ENCODE measurements around the gene SLC28A1.
"Not testable (repeated sequence)": the region's sequence is repeated elsewhere in the genome, so short reads cannot be mapped to it uniquely, and the experiment has no call there.

Gene SLC28A1

DNA sequence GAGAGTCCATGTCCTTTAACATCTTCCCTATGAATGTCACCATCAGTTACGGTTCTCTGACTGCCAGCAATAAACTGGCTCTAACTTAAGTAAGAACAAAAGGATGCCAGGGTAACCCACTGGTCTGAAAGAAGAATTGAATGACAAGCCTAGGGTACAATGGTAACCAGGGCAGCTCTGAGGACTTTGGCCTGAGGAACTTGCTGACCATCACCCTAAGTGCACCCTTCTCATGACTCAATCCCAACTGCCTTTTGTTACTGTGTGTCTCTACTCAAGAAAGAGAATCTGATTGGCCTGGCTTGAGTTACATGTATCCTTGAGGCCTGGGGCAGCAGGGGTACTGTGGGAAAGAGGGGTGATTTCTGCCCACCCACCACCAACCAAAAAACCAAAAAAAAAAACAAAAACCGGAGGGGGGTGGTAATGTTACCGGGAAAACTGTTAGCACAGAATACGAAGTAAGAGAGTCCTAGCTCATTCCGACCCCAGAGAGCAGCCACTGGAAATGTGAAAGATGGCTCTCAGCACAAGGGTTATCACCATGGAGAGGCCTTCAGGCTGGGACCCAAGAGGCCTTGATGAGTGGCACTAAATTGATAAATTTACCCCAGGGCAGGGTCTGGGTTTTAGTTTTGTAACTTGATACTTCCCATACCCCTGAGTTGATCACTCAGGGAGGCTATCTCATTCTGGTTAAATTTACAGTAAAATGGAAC is 9.3 kb upstream of the SLC28A1 start:
- H3K4me1 ChIP-seq (ENCODE audit: control insufficient read depth, insufficient read depth, low read length) = peaks cover 5% of the 10 kb centered on the region; the same call in 1 of the 2 replicates
- H3K4me3 ChIP-seq (ENCODE audit: low read depth, low read length) = no peak overlapping the region
- H3K27me3 ChIP-seq (ENCODE audit: control insufficient read depth, insufficient read depth, low read length) = no peaks in the 10 kb centered on the region
- no peak overlapping the region for H3K9ac ChIP-seq (ENCODE audit: low read length)
- H3K27ac ChIP-seq (ENCODE audit: low read depth, low read length) = no peak overlapping the region
- no peaks in the 10 kb centered on the region for H3K9me3 ChIP-seq (ENCODE audit: control insufficient read depth, insufficient read depth, low read depth, low read length)
- H3K36me3 ChIP-seq (ENCODE audit: control insufficient read depth, insufficient read depth, low read length) = no peaks in the 10 kb centered on the region

DNA sequence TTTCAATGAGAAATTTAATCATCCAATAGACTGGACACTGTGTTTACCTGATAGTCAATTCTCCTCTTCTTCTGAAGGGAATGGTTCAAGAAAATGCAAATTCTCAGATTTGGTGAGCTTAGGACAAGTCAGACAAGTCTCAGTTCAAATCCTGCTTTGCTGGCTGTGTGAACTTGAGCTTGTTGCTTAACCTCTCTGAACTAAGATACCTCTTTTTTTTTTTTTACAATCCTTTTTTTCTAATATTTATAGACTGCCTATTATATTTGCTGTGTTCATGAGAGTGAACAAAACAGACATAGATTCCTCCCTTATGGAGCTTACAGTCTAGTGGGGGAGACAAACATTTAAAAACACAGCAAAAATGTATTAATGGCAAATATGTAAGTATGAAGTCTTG is 8.2 kb upstream of the SLC28A1 start:
- Histone ChIP-seq H3K9me3 (ENCODE audit: control insufficient read depth, insufficient read depth, low read depth, low read length) (no peaks in the 10 kb centered on the region), H3K27me3 (ENCODE audit: control insufficient read depth, insufficient read depth, low read length) (no peaks in the 10 kb centered on the region), H3K36me3 (ENCODE audit: control insufficient read depth, insufficient read depth, low read length) (no peaks in the 10 kb centered on the region), H3K4me1 (ENCODE audit: control insufficient read depth, insufficient read depth, low read length) (peaks cover 5% of the 10 kb centered on the region; the same call in 1 of the 2 replicates), H3K27ac (ENCODE audit: low read depth, low read length) (no peak overlapping the region), H3K4me3 (ENCODE audit: low read depth, low read length) (no peak overlapping the region), H3K9ac (ENCODE audit: low read length) (no peak overlapping the region)

DNA sequence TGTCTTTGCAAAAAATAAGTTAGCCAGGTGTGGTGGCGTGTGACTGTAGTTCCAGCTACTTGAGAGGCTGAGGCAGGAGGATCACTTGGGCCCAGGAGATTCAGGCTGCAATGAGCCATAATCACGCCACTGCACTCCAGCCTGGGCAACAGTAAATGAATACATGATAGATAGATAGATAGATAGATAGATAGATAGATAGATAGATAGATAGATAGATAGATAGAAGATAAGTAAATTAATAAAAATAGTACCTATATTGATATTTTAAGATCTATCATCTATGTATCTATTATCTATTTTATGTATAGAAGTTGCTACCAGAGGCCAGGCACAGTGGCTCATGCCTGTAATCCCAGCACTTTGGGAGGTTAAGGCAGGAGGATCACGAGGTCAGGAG is 6.8 kb upstream of the SLC28A1 start:
- not testable (repeated sequence) for H3K27ac ChIP-seq (ENCODE audit: low read depth, low read length); H3K36me3 ChIP-seq (ENCODE audit: control insufficient read depth, insufficient read depth, low read length); H3K4me3 ChIP-seq (ENCODE audit: low read depth, low read length); H3K9me3 ChIP-seq (ENCODE audit: control insufficient read depth, insufficient read depth, low read depth, low read length); H3K27me3 ChIP-seq (ENCODE audit: control insufficient read depth, insufficient read depth, low read length); H3K9ac ChIP-seq (ENCODE audit: low read length); H3K4me1 ChIP-seq (ENCODE audit: control insufficient read depth, insufficient read depth, low read length)

DNA sequence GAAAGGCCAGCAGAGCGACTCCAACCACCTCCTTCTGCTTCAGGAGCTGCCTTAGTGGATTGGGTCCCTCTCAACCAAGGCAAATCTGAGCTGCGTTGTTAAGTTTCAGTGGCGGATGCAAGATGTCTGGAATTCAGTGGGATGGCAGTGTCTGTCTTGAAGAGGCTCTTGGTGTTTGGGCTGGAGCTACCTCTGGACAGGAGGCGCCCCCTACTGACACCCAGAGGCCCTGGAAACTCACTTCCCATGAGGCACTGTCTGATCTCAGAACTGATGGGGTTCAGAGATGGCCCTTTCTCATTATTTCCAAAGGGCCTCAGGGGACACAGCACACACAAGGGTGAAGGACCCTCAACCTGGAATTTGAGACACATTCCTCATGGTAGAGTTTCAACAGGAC is 6.0 kb upstream of the SLC28A1 start:
- no peak overlapping the region for H3K9ac ChIP-seq (ENCODE audit: low read length)
- H3K36me3 ChIP-seq (ENCODE audit: control insufficient read depth, insufficient read depth, low read length) = no peaks in the 10 kb centered on the region
- H3K4me1 ChIP-seq (ENCODE audit: control insufficient read depth, insufficient read depth, low read length) = peaks cover 5% of the 10 kb centered on the region; the same call in 1 of the 2 replicates
- no peak overlapping the region for H3K4me3 ChIP-seq (ENCODE audit: low read depth, low read length)
- no peaks in the 10 kb centered on the region for H3K27me3 ChIP-seq (ENCODE audit: control insufficient read depth, insufficient read depth, low read length)
- H3K27ac ChIP-seq (ENCODE audit: low read depth, low read length) = no peak overlapping the region
- H3K9me3 ChIP-seq (ENCODE audit: control insufficient read depth, insufficient read depth, low read depth, low read length) = no peaks in the 10 kb centered on the region

DNA sequence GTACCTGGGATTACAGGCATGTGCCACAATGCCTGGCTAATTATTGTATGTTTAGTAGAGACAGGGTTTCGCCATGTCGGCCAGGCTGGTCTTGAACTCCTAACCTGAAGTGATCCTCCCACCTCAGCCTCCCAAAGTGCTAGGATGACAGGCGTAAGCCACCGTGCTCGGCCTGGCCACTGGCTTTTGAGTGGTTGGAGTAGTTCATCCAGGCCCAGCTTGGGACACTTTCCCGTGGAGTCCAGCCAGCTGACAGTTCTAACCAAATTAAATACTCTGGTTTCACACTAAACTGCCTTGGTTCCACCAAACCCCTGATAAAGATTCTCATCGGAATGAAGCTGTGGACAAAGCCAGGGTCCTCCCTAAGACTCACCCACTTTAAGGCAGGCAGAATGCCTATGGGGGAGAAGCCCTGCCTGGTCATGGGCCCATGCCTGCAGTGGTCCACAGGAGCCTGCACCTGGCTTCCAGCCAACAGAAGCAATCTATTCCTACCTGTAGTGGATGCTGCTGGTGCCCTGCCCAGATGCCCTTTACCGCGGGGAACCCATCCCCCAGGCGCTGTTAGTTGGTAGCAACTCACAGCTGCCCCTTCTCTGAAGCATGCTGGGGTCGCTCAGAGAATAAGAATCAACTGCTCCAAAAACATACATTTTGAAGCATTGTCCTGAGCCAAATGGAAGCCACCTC is 5.2 kb upstream of the SLC28A1 start:
- no peaks in the 10 kb centered on the region for H3K27me3 ChIP-seq (ENCODE audit: control insufficient read depth, insufficient read depth, low read length)
- no peak overlapping the region for H3K4me3 ChIP-seq (ENCODE audit: low read depth, low read length)
- peaks cover 5% of the 10 kb centered on the region; the same call in 1 of the 2 replicates for H3K4me1 ChIP-seq (ENCODE audit: control insufficient read depth, insufficient read depth, low read length)
- no peak overlapping the region for H3K27ac ChIP-seq (ENCODE audit: low read depth, low read length)
- H3K36me3 ChIP-seq (ENCODE audit: control insufficient read depth, insufficient read depth, low read length) = no peaks in the 10 kb centered on the region
- no peak overlapping the region for H3K9ac ChIP-seq (ENCODE audit: low read length)
- H3K9me3 ChIP-seq (ENCODE audit: control insufficient read depth, insufficient read depth, low read depth, low read length) = no peaks in the 10 kb centered on the region

DNA sequence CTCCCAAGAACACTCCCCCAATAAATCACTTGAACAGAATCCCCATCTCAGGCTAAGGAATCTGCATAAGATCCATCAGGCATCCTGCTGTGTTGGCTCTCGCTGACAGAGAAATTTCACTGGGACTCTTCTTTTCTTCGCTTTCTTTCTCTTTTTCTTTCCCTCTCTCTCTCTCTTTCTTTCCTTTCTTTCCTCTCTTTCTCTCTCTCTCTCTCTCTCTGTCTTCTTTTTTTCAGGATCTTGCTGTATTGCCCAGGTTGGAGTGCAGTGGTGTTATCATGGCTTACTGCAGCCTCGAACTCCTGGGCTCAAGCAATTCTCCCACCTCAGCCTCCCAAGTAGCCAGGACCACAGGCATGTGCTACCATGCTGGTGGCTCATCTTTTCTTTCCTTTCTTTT is 4.5 kb upstream of the SLC28A1 start:
- H3K27me3 ChIP-seq (ENCODE audit: control insufficient read depth, insufficient read depth, low read length) = no peaks in the 10 kb centered on the region
- H3K9ac ChIP-seq (ENCODE audit: low read length) = no peak overlapping the region
- H3K36me3 ChIP-seq (ENCODE audit: control insufficient read depth, insufficient read depth, low read length) = no peaks in the 10 kb centered on the region
- H3K4me3 ChIP-seq (ENCODE audit: low read depth, low read length) = no peak overlapping the region
- no peaks in the 10 kb centered on the region for H3K9me3 ChIP-seq (ENCODE audit: control insufficient read depth, insufficient read depth, low read depth, low read length)
- H3K27ac ChIP-seq (ENCODE audit: low read depth, low read length) = no peak overlapping the region
- H3K4me1 ChIP-seq (ENCODE audit: control insufficient read depth, insufficient read depth, low read length) = peaks cover 5% of the 10 kb centered on the region; the same call in 1 of the 2 replicates

DNA sequence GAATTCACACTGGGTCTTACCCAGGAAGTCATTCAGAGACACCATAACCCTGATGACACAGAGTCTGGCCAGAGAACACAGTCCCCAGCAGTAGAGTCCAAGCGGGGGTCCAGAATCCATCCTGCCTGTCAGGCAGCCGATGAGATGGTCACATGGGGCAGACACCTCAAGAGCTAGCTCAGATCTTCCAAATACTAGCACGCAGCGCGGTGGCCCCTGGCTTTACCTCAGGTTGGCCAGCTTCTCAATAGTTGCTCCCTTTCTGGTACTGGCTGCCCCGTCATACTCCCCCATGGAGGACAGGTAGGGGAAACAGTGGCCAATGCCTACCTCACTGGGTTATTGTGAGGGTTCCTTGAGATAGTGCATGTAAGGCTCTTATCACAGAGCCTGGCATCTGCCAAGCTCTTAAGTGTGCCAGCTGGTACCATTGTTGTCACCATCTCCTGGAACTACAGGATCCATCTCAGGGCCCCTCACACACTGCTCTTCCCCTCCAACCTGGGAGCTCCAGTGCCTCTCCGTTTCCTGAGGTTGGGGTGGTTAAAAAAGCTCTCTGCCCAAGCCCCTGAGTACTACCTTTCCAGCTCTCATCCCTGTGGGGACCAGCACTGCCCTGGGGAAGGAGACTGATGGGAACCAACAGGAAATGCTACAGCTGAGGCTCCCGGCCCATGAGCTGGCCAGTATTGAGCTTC is 3.5 kb upstream of the SLC28A1 start:
- H3K9ac ChIP-seq (ENCODE audit: low read length) = no peak overlapping the region
- H3K9me3 ChIP-seq (ENCODE audit: control insufficient read depth, insufficient read depth, low read depth, low read length) = no peaks in the 10 kb centered on the region
- H3K4me1 ChIP-seq (ENCODE audit: control insufficient read depth, insufficient read depth, low read length) = peaks cover 5% of the 10 kb centered on the region; the same call in 1 of the 2 replicates
- no peaks in the 10 kb centered on the region for H3K27me3 ChIP-seq (ENCODE audit: control insufficient read depth, insufficient read depth, low read length)
- no peak overlapping the region for H3K4me3 ChIP-seq (ENCODE audit: low read depth, low read length)
- H3K36me3 ChIP-seq (ENCODE audit: control insufficient read depth, insufficient read depth, low read length) = no peaks in the 10 kb centered on the region
- no peak overlapping the region for H3K27ac ChIP-seq (ENCODE audit: low read depth, low read length)

DNA sequence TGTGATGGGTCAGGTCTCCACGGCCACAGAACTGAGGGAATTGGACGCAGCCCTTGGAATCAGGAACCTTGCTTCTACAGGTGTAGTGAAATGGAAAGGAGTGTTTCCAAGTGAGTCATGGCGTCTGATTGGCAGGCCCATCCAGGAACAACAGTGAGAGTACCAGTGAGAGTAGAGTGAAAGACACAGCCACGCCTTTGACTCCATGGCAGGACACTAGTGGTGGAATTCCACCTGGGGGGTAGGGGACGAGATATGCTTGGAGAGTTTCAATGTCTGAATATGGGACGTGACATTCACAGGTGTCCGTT is 3.0 kb upstream of the SLC28A1 start:
- Histone ChIP-seq H3K4me3 (ENCODE audit: low read depth, low read length) (no peak overlapping the region), H3K27ac (ENCODE audit: low read depth, low read length) (no peak overlapping the region), H3K9ac (ENCODE audit: low read length) (no peak overlapping the region), H3K27me3 (ENCODE audit: control insufficient read depth, insufficient read depth, low read length) (no peaks in the 10 kb centered on the region), H3K36me3 (ENCODE audit: control insufficient read depth, insufficient read depth, low read length) (no peaks in the 10 kb centered on the region), H3K4me1 (ENCODE audit: control insufficient read depth, insufficient read depth, low read length) (peaks cover 5% of the 10 kb centered on the region; the same call in 1 of the 2 replicates), H3K9me3 (ENCODE audit: control insufficient read depth, insufficient read depth, low read depth, low read length) (no peaks in the 10 kb centered on the region)

DNA sequence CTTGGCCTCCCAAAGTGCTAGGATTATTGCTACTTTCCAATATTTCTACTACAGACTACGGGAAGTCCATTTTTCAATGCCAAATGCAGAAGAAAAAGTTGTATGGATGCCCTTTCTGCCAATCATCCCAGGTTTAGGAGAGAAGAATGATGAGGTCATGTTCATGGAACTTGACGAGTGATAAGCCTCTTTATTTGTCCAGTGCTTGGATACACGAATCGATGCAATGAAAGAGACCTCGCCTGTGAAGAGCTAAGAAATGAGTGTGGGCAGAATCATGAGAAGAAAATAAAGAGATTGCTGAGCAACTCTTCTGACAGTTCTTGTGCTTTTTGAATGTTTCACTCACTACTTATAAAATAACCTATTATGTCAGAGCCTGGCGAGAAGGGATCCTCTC is 996 bp upstream of the SLC28A1 start:
- no peak overlapping the region for H3K4me3 ChIP-seq (ENCODE audit: low read depth, low read length)
- 0 out of 2 replicates have a peak, but pooled peaks cover 2% of the 10 kb centered on the region for H3K4me1 ChIP-seq (ENCODE audit: control insufficient read depth, insufficient read depth, low read length)
- H3K9me3 ChIP-seq (ENCODE audit: control insufficient read depth, insufficient read depth, low read depth, low read length) = no peaks in the 10 kb centered on the region
- H3K27ac ChIP-seq (ENCODE audit: low read depth, low read length) = no peak overlapping the region
- H3K27me3 ChIP-seq (ENCODE audit: control insufficient read depth, insufficient read depth, low read length) = no peaks in the 10 kb centered on the region
- no peaks in the 10 kb centered on the region for H3K36me3 ChIP-seq (ENCODE audit: control insufficient read depth, insufficient read depth, low read length)
- no peak overlapping the region for H3K9ac ChIP-seq (ENCODE audit: low read length)

DNA sequence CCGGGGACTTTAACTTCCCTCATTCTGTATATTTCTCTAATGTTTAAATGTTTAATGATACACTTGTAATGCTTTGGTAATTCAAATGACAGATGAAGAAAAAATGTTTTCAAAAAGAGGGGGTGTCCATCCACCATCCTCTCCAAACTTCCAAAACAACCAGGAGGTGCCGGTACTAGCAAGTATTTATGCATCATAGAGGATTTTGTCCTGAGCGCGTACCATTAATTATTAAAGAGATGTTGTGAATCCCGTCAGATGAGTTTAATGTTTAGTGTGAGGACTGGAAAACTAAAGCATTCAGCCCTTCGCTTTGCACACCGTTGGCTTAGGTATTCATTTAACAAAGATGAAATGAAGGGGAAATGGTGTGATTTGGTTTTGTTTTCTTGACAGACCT is 1.3 kb downstream of the SLC28A1 start:
- H3K9me3 ChIP-seq (ENCODE audit: control insufficient read depth, insufficient read depth, low read depth, low read length) = no peaks in the 10 kb centered on the region
- H3K27ac ChIP-seq (ENCODE audit: low read depth, low read length) = no peak overlapping the region

More for the DNA sequence above, 1.3 kb downstream of the SLC28A1 start:
- 0 out of 2 replicates have a peak, but pooled peaks cover 2% of the 10 kb centered on the region for H3K4me1 ChIP-seq (ENCODE audit: control insufficient read depth, insufficient read depth, low read length)
- no peak overlapping the region for H3K4me3 ChIP-seq (ENCODE audit: low read depth, low read length)
- H3K9ac ChIP-seq (ENCODE audit: low read length) = no peak overlapping the region
- no peaks in the 10 kb centered on the region for H3K36me3 ChIP-seq (ENCODE audit: control insufficient read depth, insufficient read depth, low read length)
- no peaks in the 10 kb centered on the region for H3K27me3 ChIP-seq (ENCODE audit: control insufficient read depth, insufficient read depth, low read length)
